ENCODE results near the gene ECSCR.
"Not testable (repeated sequence)": the region's sequence is repeated elsewhere in the genome, so short reads cannot be mapped to it uniquely, and the experiment has no call there.

ECSCR gene

DNA sequence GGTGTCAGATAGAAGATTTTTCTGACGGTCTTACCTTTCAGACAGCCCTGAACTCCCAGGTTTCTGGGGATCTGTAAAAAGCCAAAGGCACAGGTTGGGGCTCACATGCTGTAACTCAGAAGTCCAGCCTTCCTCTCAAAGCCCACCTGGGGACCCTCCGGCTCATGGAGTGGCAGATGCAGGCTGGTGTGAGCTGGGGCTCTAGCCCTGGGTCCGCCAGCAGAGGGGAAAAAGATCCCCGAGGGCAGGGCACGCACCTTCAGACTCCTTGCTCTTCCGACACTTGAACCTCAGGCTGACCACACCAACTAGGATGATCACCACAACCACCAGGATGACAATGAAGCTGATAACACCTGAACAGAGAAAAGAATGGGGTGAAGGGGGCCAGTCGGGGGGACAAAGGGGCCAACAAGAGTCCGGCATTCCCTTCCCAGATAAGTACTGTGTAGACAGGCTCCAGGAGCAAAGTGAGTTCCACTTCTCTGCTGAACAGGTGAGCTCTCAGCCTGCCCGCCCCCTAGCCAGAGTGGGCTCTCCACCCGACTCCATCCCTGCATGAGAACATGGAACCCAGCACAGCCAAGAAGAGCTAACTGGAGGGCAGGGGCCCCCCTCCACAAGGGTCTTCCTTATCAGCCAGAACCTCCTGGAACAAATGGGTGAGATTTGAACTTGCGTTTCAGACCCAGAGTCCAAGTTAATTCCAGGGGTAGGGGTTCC is 7.8 kb downstream of the ECSCR start:
- Histone ChIP-seq H3K4me3 (ENCODE audit: low read depth in 1 of 2, low read length in 2 of 2) (no peak overlapping the region), H3K27ac (ENCODE audit: low read length) (no peak overlapping the region), H3K9me3 (ENCODE audit: control insufficient read depth in 1 of 2, low read length in 2 of 2) (no peaks in the 10 kb centered on the region), H3K36me3 (ENCODE audit: control insufficient read depth in 1 of 2, insufficient read depth in 2 of 2, low read length in 2 of 2) (no peaks in the 10 kb centered on the region), H3K27me3 (ENCODE audit: low read depth, low read length) (no peaks in the 10 kb centered on the region), H3K4me1 (ENCODE audit: control insufficient read depth in 1 of 2, insufficient read depth in 2 of 2, low read length in 2 of 2) (peaks cover 0 to 5% of the 10 kb centered on the region in 2 donors)

DNA sequence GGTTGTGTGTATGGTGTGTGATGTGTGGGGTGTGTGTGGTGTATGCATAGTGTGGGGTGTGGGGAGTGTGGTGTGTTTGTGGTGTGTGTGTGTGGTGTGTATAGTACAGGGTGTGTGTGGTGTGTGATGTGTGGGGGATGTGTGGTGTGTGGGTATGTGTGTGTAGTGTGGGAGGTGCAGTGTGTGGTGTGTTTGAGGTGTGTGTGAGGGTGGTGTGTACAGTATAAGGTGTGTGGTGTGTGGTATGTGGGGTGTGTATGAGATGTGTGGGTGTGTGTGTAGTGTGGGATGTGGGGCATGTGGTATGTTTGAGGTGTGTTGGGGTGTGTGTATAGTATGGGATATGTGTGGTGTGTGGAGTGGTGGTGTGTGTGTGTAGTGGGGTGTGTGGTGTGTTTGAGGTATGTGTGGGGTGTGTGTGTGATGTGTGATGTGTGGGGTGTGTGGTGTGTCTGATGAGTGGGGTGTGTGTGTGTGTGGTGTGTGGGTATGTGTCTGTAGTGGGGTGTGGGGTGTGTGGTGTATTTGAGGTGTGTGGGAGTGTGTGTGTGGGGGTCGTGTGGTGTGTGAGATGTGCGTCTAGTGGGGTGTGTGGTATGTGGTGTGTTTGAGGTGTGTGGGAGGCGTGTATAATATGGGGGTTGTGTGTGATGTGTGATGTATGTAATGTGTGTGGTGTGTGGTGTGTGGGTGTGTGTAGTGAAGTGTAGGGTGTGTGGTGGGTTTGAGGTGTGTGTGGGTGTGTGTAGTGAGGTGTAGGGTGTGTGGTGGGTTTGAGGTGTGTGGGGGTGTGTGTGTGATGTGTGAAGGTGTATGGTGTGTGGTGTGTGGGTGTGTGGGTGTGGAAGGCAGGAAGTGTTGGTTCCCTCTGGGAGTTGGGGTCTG is 8.6 kb downstream of the ECSCR start:
- no peaks in the 10 kb centered on the region for H3K36me3 ChIP-seq (ENCODE audit: control insufficient read depth in 1 of 2, insufficient read depth in 2 of 2, low read length in 2 of 2)
- H3K9me3 ChIP-seq (ENCODE audit: control insufficient read depth in 1 of 2, low read length in 2 of 2): no peaks in the 10 kb centered on the region
- no peaks in the 10 kb centered on the region for H3K4me1 ChIP-seq (ENCODE audit: control insufficient read depth in 1 of 2, insufficient read depth in 2 of 2, low read length in 2 of 2)
- H3K4me3 ChIP-seq (ENCODE audit: low read depth in 1 of 2, low read length in 2 of 2): no peak overlapping the region
- no peaks in the 10 kb centered on the region for H3K27me3 ChIP-seq (ENCODE audit: low read depth, low read length)
- no peak overlapping the region for H3K27ac ChIP-seq (ENCODE audit: low read length)

DNA sequence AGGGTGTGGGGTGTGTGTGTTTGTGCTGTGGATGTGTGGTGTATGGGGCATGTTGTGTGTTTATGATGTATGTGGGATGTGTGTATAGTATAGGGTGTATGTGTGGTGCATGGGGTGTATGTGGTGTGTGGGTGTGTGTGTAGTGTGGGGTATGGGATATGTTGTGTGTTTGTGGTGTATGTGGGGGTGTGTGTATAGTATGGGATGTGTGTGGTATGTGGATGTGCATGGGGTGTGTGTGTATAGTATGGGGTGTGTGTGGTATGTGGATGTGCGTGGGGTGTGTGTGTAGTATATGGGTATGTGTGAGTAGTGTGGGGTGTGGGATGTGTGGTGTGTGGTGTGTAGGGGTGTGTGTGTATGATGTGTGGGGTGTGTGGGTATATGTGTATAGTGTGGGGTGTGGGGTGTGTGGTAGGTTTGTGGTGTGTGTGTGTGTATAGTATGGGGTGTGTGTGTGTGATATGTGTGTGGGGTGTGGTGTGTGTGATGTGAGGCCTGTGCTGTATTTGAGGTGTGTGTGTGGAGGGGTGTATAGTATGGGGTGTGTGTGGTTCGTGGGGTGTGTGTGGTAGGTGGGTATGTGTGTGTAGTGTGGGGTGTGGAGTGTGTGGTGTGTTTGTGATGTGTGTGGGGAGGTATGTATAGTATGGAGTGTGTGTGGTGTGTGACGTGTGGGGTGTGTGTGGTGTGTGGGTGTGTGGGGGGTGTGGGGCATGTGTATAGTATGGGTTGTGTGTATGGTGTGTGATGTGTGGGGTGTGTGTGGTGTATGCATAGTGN is 10.5 kb downstream of the ECSCR start:
- Histone ChIP-seq H3K4me1 (ENCODE audit: control insufficient read depth in 1 of 2, insufficient read depth in 2 of 2, low read length in 2 of 2) (no peaks in the 10 kb centered on the region), H3K27ac (ENCODE audit: low read length) (no peak overlapping the region), H3K4me3 (ENCODE audit: low read depth in 1 of 2, low read length in 2 of 2) (no peak overlapping the region), H3K36me3 (ENCODE audit: control insufficient read depth in 1 of 2, insufficient read depth in 2 of 2, low read length in 2 of 2) (no peaks in the 10 kb centered on the region), H3K9me3 (ENCODE audit: control insufficient read depth in 1 of 2, low read length in 2 of 2) (no peaks in the 10 kb centered on the region), H3K27me3 (ENCODE audit: low read depth, low read length) (no peaks in the 10 kb centered on the region)

DNA sequence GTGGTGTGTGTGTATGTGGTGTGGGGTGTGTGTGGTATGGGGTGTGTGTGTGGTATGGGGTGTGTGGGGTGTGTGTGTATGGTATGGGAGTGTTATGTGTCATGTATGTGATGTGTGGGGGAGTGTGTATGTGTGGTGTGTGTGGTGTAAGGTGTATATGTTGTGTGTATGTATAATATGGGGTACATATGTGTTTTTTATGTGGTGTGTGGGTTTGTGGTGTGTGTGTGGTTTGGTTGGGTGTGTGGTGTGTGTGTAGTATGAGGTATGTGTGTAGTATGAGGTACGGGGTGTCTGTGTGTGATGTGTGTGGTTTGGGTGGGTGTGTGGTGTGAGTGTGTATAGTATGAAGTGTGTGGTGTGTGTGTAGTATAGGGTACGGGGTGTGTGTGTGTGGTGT is 11.4 kb downstream of the ECSCR start:
- no peaks in the 10 kb centered on the region for H3K4me1 ChIP-seq (ENCODE audit: control insufficient read depth in 1 of 2, insufficient read depth in 2 of 2, low read length in 2 of 2)

DNA sequence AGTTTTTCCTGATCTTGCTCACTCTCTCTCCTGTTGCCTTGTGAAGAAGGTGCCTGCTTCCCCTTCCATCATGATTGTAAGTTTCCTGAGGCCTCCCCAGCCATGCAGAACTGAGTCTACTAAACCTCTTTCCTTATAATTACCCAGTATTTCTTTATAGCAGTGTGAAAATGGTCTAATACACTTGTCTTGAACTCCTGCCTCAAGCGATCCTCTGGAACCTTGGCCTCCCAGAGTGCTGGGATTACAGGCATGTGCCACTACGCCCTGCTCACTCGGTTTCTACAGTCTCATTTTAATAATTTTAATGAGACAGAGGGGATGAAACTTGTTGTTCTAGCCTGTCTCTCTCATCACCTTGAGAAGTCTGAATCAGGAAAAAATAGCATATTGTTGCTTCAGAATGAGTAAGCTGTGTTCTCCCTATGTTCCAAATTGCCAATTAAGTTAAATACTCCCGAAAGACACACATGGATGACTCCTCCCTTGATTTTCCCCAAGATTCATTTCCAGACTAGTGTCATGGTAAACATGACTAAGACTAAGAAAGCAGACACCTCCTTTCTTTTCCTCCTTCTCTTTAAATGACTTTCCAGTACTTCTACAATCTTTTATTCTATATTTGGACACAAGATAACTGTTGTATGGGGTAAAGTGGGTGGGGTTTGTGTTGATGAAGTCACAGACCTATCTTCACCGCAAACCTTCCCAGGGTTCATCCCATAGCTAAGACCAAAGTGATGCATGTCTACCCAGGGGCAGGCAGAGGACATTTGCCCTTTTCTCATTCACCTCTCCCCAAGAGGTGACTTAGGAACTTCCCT is 15.4 kb downstream of the ECSCR start:
- Histone ChIP-seq H3K27ac (ENCODE audit: low read length) (no peak overlapping the region), H3K27me3 (ENCODE audit: low read depth, low read length) (no peaks in the 10 kb centered on the region), H3K36me3 (ENCODE audit: control insufficient read depth in 1 of 2, insufficient read depth in 2 of 2, low read length in 2 of 2) (no peaks in the 10 kb centered on the region), H3K9me3 (ENCODE audit: control insufficient read depth in 1 of 2, low read length in 2 of 2) (no peaks in the 10 kb centered on the region), H3K4me1 (ENCODE audit: control insufficient read depth in 1 of 2, insufficient read depth in 2 of 2, low read length in 2 of 2) (no peaks in the 10 kb centered on the region), H3K4me3 (ENCODE audit: low read depth in 1 of 2, low read length in 2 of 2) (no peak overlapping the region)

More for the DNA sequence above, 11.4 kb downstream of the ECSCR start:
- Histone ChIP-seq H3K27me3 (ENCODE audit: low read depth, low read length) (no peaks in the 10 kb centered on the region), H3K4me3 (ENCODE audit: low read depth in 1 of 2, low read length in 2 of 2) (no peak overlapping the region), H3K36me3 (ENCODE audit: control insufficient read depth in 1 of 2, insufficient read depth in 2 of 2, low read length in 2 of 2) (no peaks in the 10 kb centered on the region), H3K27ac (ENCODE audit: low read length) (no peak overlapping the region), H3K9me3 (ENCODE audit: control insufficient read depth in 1 of 2, low read length in 2 of 2) (no peaks in the 10 kb centered on the region)

DNA sequence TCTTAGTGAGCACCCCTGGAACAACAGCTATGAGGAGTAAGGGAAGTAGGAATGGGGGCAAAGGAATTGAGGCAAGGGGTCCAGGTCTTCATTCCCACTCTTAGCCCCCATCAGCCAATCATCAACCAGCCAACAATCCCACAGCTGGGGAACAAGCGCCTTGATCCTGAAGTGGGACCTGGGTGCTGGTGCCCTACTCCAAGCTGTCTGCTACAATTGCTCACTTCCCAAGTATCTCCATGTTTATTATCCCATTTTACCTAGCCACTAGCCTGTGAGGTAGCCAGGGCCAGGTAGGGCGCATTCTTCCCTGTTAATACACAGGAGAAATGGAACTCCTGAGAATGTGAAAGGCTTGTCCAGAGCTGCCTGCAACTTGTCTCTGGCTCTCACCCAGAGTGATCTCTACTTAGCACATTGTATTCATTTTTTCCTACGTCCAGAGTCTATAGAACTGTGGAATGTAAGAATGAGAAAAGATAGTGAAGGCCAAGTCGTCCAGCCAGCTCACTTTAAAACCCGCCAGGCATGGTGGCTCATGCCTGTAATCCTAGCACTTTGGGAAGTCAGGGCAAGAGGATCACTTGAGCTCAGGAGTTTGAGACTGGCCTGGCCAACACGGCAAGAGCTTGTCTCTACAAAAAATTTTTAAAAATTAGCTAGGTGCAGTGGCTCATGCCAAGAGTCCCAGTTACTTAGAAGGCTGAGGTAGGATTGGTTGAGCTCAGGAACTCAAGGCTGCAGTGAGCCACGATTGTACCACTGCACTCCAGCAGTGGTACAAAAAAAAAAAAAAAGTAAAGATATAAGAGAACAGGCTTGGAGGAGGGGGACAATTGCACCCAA is 17.0 kb downstream of the ECSCR start:
- Histone ChIP-seq H3K27me3 (ENCODE audit: low read depth, low read length) (no peaks in the 10 kb centered on the region), H3K4me1 (ENCODE audit: control insufficient read depth in 1 of 2, insufficient read depth in 2 of 2, low read length in 2 of 2) (no peaks in the 10 kb centered on the region), H3K4me3 (ENCODE audit: low read depth in 1 of 2, low read length in 2 of 2) (no peak overlapping the region), H3K27ac (ENCODE audit: low read length) (no peak overlapping the region), H3K9me3 (ENCODE audit: control insufficient read depth in 1 of 2, low read length in 2 of 2) (no peaks in the 10 kb centered on the region), H3K36me3 (ENCODE audit: control insufficient read depth in 1 of 2, insufficient read depth in 2 of 2, low read length in 2 of 2) (no peaks in the 10 kb centered on the region)

DNA sequence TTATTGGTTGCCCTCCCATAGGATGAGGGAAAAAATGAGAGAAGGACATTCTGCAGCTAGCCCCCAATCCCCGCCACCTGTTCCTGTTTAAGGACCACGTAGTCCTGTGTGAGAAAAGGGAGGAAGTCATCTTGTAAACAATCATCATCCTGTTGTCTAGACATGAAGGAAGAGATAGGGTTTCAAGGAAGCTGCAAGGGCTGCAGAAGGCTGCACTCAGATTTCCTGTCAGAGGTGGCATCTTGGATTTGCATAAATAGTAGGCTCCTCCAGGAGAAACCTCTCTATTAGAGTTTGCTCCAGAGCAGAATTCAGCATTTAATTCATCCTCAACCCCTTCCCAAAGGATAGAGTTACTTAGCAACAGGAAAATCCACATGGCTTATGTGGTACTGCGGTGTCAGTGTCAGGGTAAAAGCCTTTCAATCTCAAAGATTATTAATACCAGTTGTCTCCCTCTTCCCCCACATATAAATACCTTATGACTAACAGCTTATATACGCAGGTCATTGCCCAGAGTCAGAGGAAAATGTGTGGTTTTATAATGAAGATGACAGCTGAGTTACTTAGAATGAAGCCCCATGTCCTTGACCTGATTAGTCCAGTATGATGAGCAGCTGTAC is 18.6 kb downstream of the ECSCR start:
- peaks cover 0 to 6% of the 10 kb centered on the region in 2 donors for H3K4me1 ChIP-seq (ENCODE audit: control insufficient read depth in 1 of 2, insufficient read depth in 2 of 2, low read length in 2 of 2)
- no peaks in the 10 kb centered on the region for H3K27me3 ChIP-seq (ENCODE audit: low read depth, low read length)
- no peaks in the 10 kb centered on the region for H3K36me3 ChIP-seq (ENCODE audit: control insufficient read depth in 1 of 2, insufficient read depth in 2 of 2, low read length in 2 of 2)
- H3K27ac ChIP-seq (ENCODE audit: low read length): no peak overlapping the region
- no peaks in the 10 kb centered on the region for H3K9me3 ChIP-seq (ENCODE audit: control insufficient read depth in 1 of 2, low read length in 2 of 2)
- H3K4me3 ChIP-seq (ENCODE audit: low read depth in 1 of 2, low read length in 2 of 2): no peak overlapping the region

DNA sequence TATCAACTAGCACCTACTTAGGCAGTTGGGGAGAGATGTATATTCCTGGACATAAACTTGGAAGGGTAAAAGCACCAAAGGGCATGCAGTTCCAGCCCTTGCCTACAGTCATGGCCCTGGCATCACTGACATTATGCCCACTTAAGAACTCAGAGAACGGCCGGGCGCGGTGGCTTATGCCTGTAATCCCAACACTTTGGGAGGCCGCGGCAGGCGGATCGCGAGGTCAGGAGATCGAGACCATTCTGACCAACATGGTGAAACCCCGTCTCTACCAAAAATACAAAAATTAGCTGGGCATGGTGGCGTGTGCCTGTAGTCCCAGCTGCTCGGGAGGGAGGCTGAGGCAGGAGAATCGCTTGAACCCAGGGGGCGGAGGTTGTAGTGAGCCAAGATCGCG is 22.1 kb downstream of the ECSCR start:
- H3K9me3 ChIP-seq (ENCODE audit: control insufficient read depth in 1 of 2, low read length in 2 of 2); H3K27ac ChIP-seq (ENCODE audit: low read length); H3K36me3 ChIP-seq (ENCODE audit: control insufficient read depth in 1 of 2, insufficient read depth in 2 of 2, low read length in 2 of 2); H3K27me3 ChIP-seq (ENCODE audit: low read depth, low read length); H3K4me3 ChIP-seq (ENCODE audit: low read depth in 1 of 2, low read length in 2 of 2): not testable (repeated sequence)
- H3K4me1 ChIP-seq (ENCODE audit: control insufficient read depth in 1 of 2, insufficient read depth in 2 of 2, low read length in 2 of 2): peaks cover 0 to 11% of the 10 kb centered on the region in 2 donors

DNA sequence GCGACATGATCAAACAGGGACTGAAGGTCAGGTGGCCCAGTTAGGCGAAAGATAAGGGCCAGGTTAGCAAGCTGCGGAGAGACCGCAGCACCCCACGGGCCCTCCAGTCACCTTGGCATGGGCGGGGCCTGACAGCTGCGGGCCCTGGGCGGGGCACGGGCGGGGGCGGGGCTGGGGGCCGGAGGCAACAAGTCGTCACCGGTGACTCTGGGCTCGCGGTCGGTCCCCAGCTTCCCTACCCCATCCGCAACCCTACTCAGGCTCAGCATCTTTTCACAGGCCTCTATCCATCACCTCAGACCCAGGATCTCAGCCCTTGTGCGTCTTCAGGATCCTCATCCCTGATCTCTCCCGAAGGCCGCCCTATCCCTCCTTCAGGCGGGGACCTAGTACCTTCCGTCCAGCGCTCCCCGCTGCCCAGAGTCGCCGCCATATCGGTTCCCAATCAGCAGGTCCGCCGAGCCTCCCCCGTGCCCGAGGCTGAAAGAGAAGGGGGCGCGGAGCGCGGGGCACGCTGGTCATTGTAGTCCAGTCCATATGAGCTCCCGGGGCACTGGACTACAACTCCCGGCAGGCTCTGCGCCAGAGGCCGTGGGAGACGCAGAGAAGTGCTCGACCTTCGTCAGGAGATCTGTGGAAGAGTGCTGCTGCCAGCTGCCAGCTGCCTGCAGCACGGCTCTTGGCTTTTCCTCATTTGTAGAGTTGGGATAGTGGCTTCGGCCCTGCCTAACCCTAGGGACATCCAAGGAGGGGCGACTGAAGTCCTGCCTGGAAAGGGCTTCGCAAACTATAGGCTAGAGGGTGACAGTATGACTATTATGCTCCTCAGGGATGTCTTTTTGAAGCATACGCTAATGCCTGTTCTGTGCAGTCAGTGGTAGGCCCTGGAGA is 23.3 kb downstream of the ECSCR start, which contains the start of gene DNAJC18:
Gene DNAJC18, minus strand, starts transcription at position 513 of the 891 bp plus-strand sequence. Its CDS starts 80 bp downstream, at position 433.
- Histone ChIP-seq H3K27me3 (ENCODE audit: low read depth, low read length) (no peaks in the 10 kb centered on the region), H3K4me3 (ENCODE audit: low read depth in 1 of 2, low read length in 2 of 2) (peak within 1 kb of the TSS; percentile 75 to 89), H3K27ac (ENCODE audit: low read length) (peak within 1 kb of the TSS; percentile 93), H3K9me3 (ENCODE audit: control insufficient read depth in 1 of 2, low read length in 2 of 2) (no peaks in the 10 kb centered on the region), H3K36me3 (ENCODE audit: control insufficient read depth in 1 of 2, insufficient read depth in 2 of 2, low read length in 2 of 2) (peaks cover 0 to 7% of the 10 kb centered on the region in 2 donors), H3K4me1 (ENCODE audit: control insufficient read depth in 1 of 2, insufficient read depth in 2 of 2, low read length in 2 of 2) (peaks cover 0 to 11% of the 10 kb centered on the region in 2 donors)
